ACHN (cell line): ENCODE results near the gene TEAD1.

Experiments used
- DNase-seq: peaks from one replicate; pipeline ENCODE4 v3.0.0-alpha.2; 2015
- in situ Hi-C: cut with HindIII; loops from 2 replicates; pipeline ENCODE4 v1.10.0; 2017; ENCODE audit warnings: low sequenced_read_pairs, low pct_ligation_motif_present, low pct_unique_long_range_greater_than_20kb

TEAD1 gene

GRCh38 chr11:12696911-12697581, 22.8 kb downstream of the TEAD1 start:
- in situ Hi-C loops: no loop called here
- no peak for DNase-seq

- in situ Hi-C loops: no loop called here
- DNase-seq: no peak
Measured at GRCh38 chr11:12698048-12698447, 23.8 kb downstream of the TEAD1 start.

- in situ Hi-C loops: no loop called here
- no peak for DNase-seq
Measured at GRCh38 chr11:12701811-12702592, 27.8 kb downstream of the TEAD1 start.

- DNase-seq: no peak
- in situ Hi-C loops: no loop called here
Measured at GRCh38 chr11:12702999-12703453, 28.8 kb downstream of the TEAD1 start.

GRCh38 chr11:12704049-12704448, 29.8 kb downstream of the TEAD1 start:
- DNase-seq: no peak
- in situ Hi-C loops: no loop called here

- no peak for DNase-seq
- in situ Hi-C loops: no loop called here
Measured at GRCh38 chr11:12705874-12706273, 31.7 kb downstream of the TEAD1 start.

GRCh38 chr11:12706545-12707499, 32.6 kb downstream of the TEAD1 start:
- in situ Hi-C loops: no loop called here
- no peak for DNase-seq

- in situ Hi-C loops: no loop called here
Measured at GRCh38 chr11:12707500-12707880, 33.3 kb downstream of the TEAD1 start.

GRCh38 chr11:12711496-12711895, 37.3 kb downstream of the TEAD1 start:
- in situ Hi-C loops: no loop called here
- DNase-seq: no peak

More at GRCh38 chr11:12707500-12707880, 33.3 kb downstream of the TEAD1 start:
- no peak for DNase-seq

GRCh38 chr11:12712132-12712531, 37.9 kb downstream of the TEAD1 start:
- in situ Hi-C loops: no loop called here

GRCh38 chr11:12715131-12715530, 40.9 kb downstream of the TEAD1 start:
- in situ Hi-C loops: no loop called here

More at GRCh38 chr11:12712132-12712531, 37.9 kb downstream of the TEAD1 start:
- no peak for DNase-seq

GRCh38 chr11:12715941-12716340, 41.7 kb downstream of the TEAD1 start:
- in situ Hi-C loops: no loop called here
- no peak for DNase-seq

More at GRCh38 chr11:12715131-12715530, 40.9 kb downstream of the TEAD1 start:
- DNase-seq: no peak

- DNase-seq: peak; percentile 58
- in situ Hi-C loops: no loop called here
Measured at GRCh38 chr11:12716816-12717215, 42.6 kb downstream of the TEAD1 start.

- DNase-seq: no peak
- in situ Hi-C loops: no loop called here
Measured at GRCh38 chr11:12717851-12718291, 43.6 kb downstream of the TEAD1 start.

GRCh38 chr11:12719221-12719620, 45.0 kb downstream of the TEAD1 start:
- in situ Hi-C loops: no loop called here

GRCh38 chr11:12721816-12722604, 47.8 kb downstream of the TEAD1 start:
- no peak for DNase-seq
- in situ Hi-C loops: no loop called here

More at GRCh38 chr11:12719221-12719620, 45.0 kb downstream of the TEAD1 start:
- no peak for DNase-seq

GRCh38 chr11:12723421-12724300, 49.4 kb downstream of the TEAD1 start:
- DNase-seq: peak; percentile 92

More at GRCh38 chr11:12723421-12724300, 49.4 kb downstream of the TEAD1 start:
- in situ Hi-C loops: no loop called here
